ENCODE results near the gene SPTBN5. TPM values are rescaled to one million over a fixed set of nuclear protein-coding genes. Genes with fewer than 3 reads are reported as not detected.

Gene SPTBN5
- total RNA-seq, 3 donors from 2014 or later (not counting 1 experiment from before 2014, with no cell fraction given), result 4.1 to 6.0 (median 5.2) TPM

GRCh38 chr15:41904541-41905005, 10.7 kb upstream of the SPTBN5 start:
- Histone ChIP-seq H3K27ac (ENCODE audit: low read length) (no peak overlapping the region), H3K27me3 (ENCODE audit: control insufficient read depth, insufficient read depth, low read length) (no peaks in the 10 kb centered on the region), H3K4me3 (ENCODE audit: low read length) (no peak overlapping the region), H3K9me3 (ENCODE audit: control insufficient read depth, insufficient read depth, low read length) (no peaks in the 10 kb centered on the region), H3K36me3 (ENCODE audit: control insufficient read depth, insufficient read depth, low read length) (peaks cover 16% of the 10 kb centered on the region), H3K4me1 (ENCODE audit: control insufficient read depth, insufficient read depth, low read length) (peaks cover 9% of the 10 kb centered on the region)
- no peaks in the 10 kb centered on the region for H3K9me3 Mint-ChIP-seq
- H3K36me3 Mint-ChIP-seq, result peaks cover 6% of the 10 kb centered on the region
- DNase-seq, result peak; percentile 70 to 88
- peaks cover 7% of the 10 kb centered on the region in 2 donors for H3K4me1 Mint-ChIP-seq
- H3K27me3 Mint-ChIP-seq (ENCODE audit: low read depth in 2 of 2), result no peaks in the 10 kb centered on the region
- ATAC-seq, result peak; percentile 87 to 93 (median 89)
- 27% methylated on average over 6 of the region's 6 CpGs for WGBS (ENCODE audit: insufficient coverage)
- H3K4me3 Mint-ChIP-seq, result no peak overlapping the region
- peak overlapping the region; percentile 45 to 57 for H3K27ac Mint-ChIP-seq
- intact Hi-C loops (cut with micrococcal nuclease), result loop anchor here (1.0 to 5.0 kb wide), 8 partner anchors 9 to 437 kb away; partner anchors contain the start of genes JMJD7, MAPKBP1 and TYRO3
- peak; percentile 96 for TF ChIP-seq CTCF (IDR thresholded peaks at IDR 0.05)

- Mint-ChIP-seq H3K4me3 (no peak overlapping the region), H3K27me3 (ENCODE audit: low read depth in 2 of 2) (no peaks in the 10 kb centered on the region), H3K9me3 (no peaks in the 10 kb centered on the region), H3K36me3 (peaks cover 6% of the 10 kb centered on the region), H3K4me1 (peaks cover 7% of the 10 kb centered on the region in 2 donors), H3K27ac (no peak overlapping the region)
- H3K4me3 ChIP-seq (ENCODE audit: low read length), result no peak overlapping the region
- no peak for DNase-seq
- H3K9me3 ChIP-seq (ENCODE audit: control insufficient read depth, insufficient read depth, low read length), result no peaks in the 10 kb centered on the region
- peaks cover 9% of the 10 kb centered on the region for H3K36me3 ChIP-seq (ENCODE audit: control insufficient read depth, insufficient read depth, low read length)
- no peak for TF ChIP-seq CTCF (IDR thresholded peaks at IDR 0.05)
- intact Hi-C loops (cut with micrococcal nuclease), result loop anchor here (1.0 to 5.0 kb wide), 8 partner anchors 8 to 436 kb away; partner anchors contain the start of genes JMJD7, MAPKBP1 and TYRO3
- H3K27me3 ChIP-seq (ENCODE audit: control insufficient read depth, insufficient read depth, low read length), result no peaks in the 10 kb centered on the region
- H3K27ac ChIP-seq (ENCODE audit: low read length), result no peak overlapping the region
- 96% methylated on average over 13 of the region's 13 CpGs for WGBS (ENCODE audit: insufficient coverage)
- H3K4me1 ChIP-seq (ENCODE audit: control insufficient read depth, insufficient read depth, low read length), result peaks cover 9% of the 10 kb centered on the region
- no peak for ATAC-seq
Observed at GRCh38 chr15:41903782-41904181, 9.9 kb upstream of the SPTBN5 start.

- H3K36me3 ChIP-seq (ENCODE audit: control insufficient read depth, insufficient read depth, low read length), result peaks cover 3% of the 10 kb centered on the region
- no peak overlapping the region for H3K27ac ChIP-seq (ENCODE audit: low read length)
- no peak for TF ChIP-seq CTCF (IDR thresholded peaks at IDR 0.05)
- Mint-ChIP-seq H3K9me3 (no peaks in the 10 kb centered on the region), H3K27me3 (ENCODE audit: low read depth in 2 of 2) (no peaks in the 10 kb centered on the region), H3K27ac (peak overlapping the region; percentile 4 to 5), H3K4me3 (no peak overlapping the region), H3K36me3 (no peaks in the 10 kb centered on the region), H3K4me1 (peaks cover 7 to 12% of the 10 kb centered on the region in 2 donors)
- intact Hi-C loops (cut with micrococcal nuclease), result loop anchor here (5.0 kb wide), 4 partner anchors 74 to 434 kb away; partner anchors contain the start of genes JMJD7 and TYRO3
- 90% methylated on average over 4 of the region's 5 CpGs for WGBS (ENCODE audit: insufficient coverage)
- no peaks in the 10 kb centered on the region for H3K9me3 ChIP-seq (ENCODE audit: control insufficient read depth, insufficient read depth, low read length)
- ATAC-seq (no peak), DNase-seq (no peak)
- H3K4me3 ChIP-seq (ENCODE audit: low read length), result no peak overlapping the region
- H3K4me1 ChIP-seq (ENCODE audit: control insufficient read depth, insufficient read depth, low read length), result peaks cover 11% of the 10 kb centered on the region
- H3K27me3 ChIP-seq (ENCODE audit: control insufficient read depth, insufficient read depth, low read length), result no peaks in the 10 kb centered on the region
Observed at GRCh38 chr15:41901431-41901830, 7.6 kb upstream of the SPTBN5 start.
